Hepatocyte (in vitro differentiated cells): ENCODE measurements around the gene ADIRF. TPM values are rescaled to one million over a fixed set of nuclear protein-coding genes. Genes with fewer than 3 reads are reported as not detected.

Experiments used
- DNase-seq: peaks from one replicate; pipeline ENCODE4 v3.0.0-alpha.2; 2016; ENCODE audit warnings: low spot score
- H2AFZ ChIP-seq: fragments of 200-600 bp; sonication (generic); 2 replicates; pipeline ENCODE4 v1.6.0; 2016; ENCODE audit warnings: antibody characterized with exemption, mild to moderate bottlenecking
- H3K27ac ChIP-seq: fragments of 200-600 bp; sonication (generic); 2 replicates; pipeline ENCODE4 v1.5.1; 2016; ENCODE audit warnings: mild to moderate bottlenecking
- H3K27me3 ChIP-seq: fragments of 200-600 bp; sonication (generic); 2 replicates; pipeline ENCODE4 v1.6.1; 2016
- H3K36me3 ChIP-seq: fragments of 200-600 bp; sonication (generic); replicated peaks from 2 replicates; pipeline ENCODE4 v1.5.1; 2016; ENCODE audit warnings: low read depth; ENCODE audit not compliant: insufficient read depth
- H3K4me1 ChIP-seq: fragments of 200-600 bp; sonication (generic); 2 replicates; pipeline ENCODE4 v1.5.1; 2016; ENCODE audit warnings: mild to moderate bottlenecking, moderate library complexity; ENCODE audit not compliant: insufficient read depth
- H3K4me2 ChIP-seq: fragments of 200-600 bp; sonication (generic); 2 replicates; pipeline ENCODE4 v1.6.0; 2016
- H3K4me3 ChIP-seq: fragments of 200-600 bp; sonication (generic); 2 replicates; pipeline ENCODE4 v1.5.1; 2016; ENCODE audit warnings: mild to moderate bottlenecking
- H3K79me2 ChIP-seq: fragments of 200-600 bp; sonication (generic); 2 replicates; pipeline ENCODE4 v1.6.0; 2017; ENCODE audit warnings: mild to moderate bottlenecking
- H3K9me2 ChIP-seq: fragments of 200-600 bp; sonication (generic); replicated peaks from 2 replicates; pipeline ENCODE4 v1.6.0; 2017; ENCODE audit warnings: mild to moderate bottlenecking; ENCODE audit not compliant: insufficient read depth
- H3K9me3 ChIP-seq: fragments of 200-600 bp; sonication (generic); 2 replicates; pipeline ENCODE4 v1.5.1; 2016; ENCODE audit warnings: low read depth, mild to moderate bottlenecking
- H4K20me1 ChIP-seq: fragments of 200-600 bp; sonication (generic); 2 replicates; pipeline ENCODE4 v1.6.0; 2016; ENCODE audit warnings: mild to moderate bottlenecking; ENCODE audit not compliant: insufficient read depth, poor library complexity, severe bottlenecking
- CTCF ChIP-seq: fragments of 200-600 bp; sonication (generic); IDR thresholded peaks from 2 replicates; pipeline ENCODE4 v1.5.1; 2016; ENCODE audit warnings: antibody characterized with exemption, mild to moderate bottlenecking; ENCODE audit not compliant: poor library complexity
- EZH2 ChIP-seq: fragments of 200-600 bp; sonication (generic); IDR thresholded peaks from 2 replicates; pipeline ENCODE4 v1.6.1; 2016; ENCODE audit warnings: antibody characterized with exemption, mild to moderate bottlenecking, borderline replicate concordance
- EZH2phosphoT487 ChIP-seq: fragments of 200-600 bp; sonication (generic); IDR thresholded peaks from one replicate; pipeline ENCODE4 v1.6.1; 2018; ENCODE audit warnings: antibody characterized with exemption, mild to moderate bottlenecking, low read depth, moderate library complexity; ENCODE audit not compliant: unreplicated experiment, severe bottlenecking
- WGBS: methylation state at CpG from one replicate; pipeline ENCODE4 v1.1.6; 2016; ENCODE audit warnings: low lambda C conversion rate; ENCODE audit errors: missing lambda C conversion rate; 5-methylcytosine and 5-hydroxymethylcytosine counted together
- polyA plus RNA-seq: library from polyadenylated mRNA; unstranded; fragments of >200 nt; fragmentation: Nextera tagmentation; extraction: Ambion mirVana; gene quantifications from 2 replicates; pipeline ENCODE4 v1.2.1, GENCODE V29; 2016
- total RNA-seq: library from RNA; depleted of rRNA; stranded (reverse); fragments of >200 nt; gene quantifications from 2 replicates; pipeline ENCODE4 v1.2.3, GENCODE V29; 2014

The ADIRF gene
- total and polyA plus RNA-seq, 2 experiments from 2014 or later: not detected

DNA sequence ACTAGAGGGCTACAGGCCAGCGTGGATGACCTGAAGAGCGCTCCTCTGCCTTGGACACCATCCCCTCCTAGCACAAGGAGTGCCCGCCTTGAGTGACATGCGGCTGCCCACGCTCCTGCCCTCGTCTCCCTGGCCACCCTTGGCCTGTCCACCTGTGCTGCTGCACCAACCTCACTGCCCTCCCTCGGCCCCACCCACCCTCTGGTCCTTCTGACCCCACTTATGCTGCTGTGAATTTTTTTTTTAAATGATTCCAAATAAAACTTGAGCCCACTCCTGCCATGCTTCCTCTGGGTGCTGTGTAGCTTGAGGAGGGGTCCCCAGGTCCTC, 5.3 kb upstream of the ADIRF start:
- no peaks in the 10 kb centered on the region for H3K9me3 ChIP-seq
- H3K4me1 ChIP-seq: peaks cover 21% of the 10 kb centered on the region
- H3K79me2 ChIP-seq: no peaks in the 10 kb centered on the region
- no peaks in the 10 kb centered on the region for H3K36me3 ChIP-seq
- TF ChIP-seq EZH2 (no peak), CTCF (no peak), EZH2phosphoT487 (no peak)
- no peak overlapping the region for H3K4me3 ChIP-seq
- H3K27me3 ChIP-seq: no peaks in the 10 kb centered on the region
- no peaks in the 10 kb centered on the region for H3K9me2 ChIP-seq
- no peak overlapping the region for H2AFZ ChIP-seq
- 95% methylated on average over 2 of the region's 7 CpGs for WGBS
- DNase-seq: no peak
- H4K20me1 ChIP-seq: no peaks in the 10 kb centered on the region
- H3K4me2 ChIP-seq: no peak overlapping the region
- no peak overlapping the region for H3K27ac ChIP-seq

- no peaks in the 10 kb centered on the region for H3K79me2 ChIP-seq
- H3K36me3 ChIP-seq: no peaks in the 10 kb centered on the region
- TF ChIP-seq EZH2: no peak
- no peak for TF ChIP-seq CTCF
- TF ChIP-seq EZH2phosphoT487: no peak
- H3K4me2 ChIP-seq: no peak overlapping the region
- no peak overlapping the region for H2AFZ ChIP-seq
- no peak for DNase-seq
- H3K4me1 ChIP-seq: peaks cover 19% of the 10 kb centered on the region
- no peaks in the 10 kb centered on the region for H3K9me3 ChIP-seq
- 96% methylated on average over 12 of the region's 12 CpGs for WGBS
- H3K9me2 ChIP-seq: no peaks in the 10 kb centered on the region
- no peaks in the 10 kb centered on the region for H3K27me3 ChIP-seq
- no peak overlapping the region for H3K27ac ChIP-seq
- no peaks in the 10 kb centered on the region for H4K20me1 ChIP-seq
- H3K4me3 ChIP-seq: no peak overlapping the region
These were observed 4.9 kb upstream of the ADIRF start for GRCh38 chr10:86963341-86963919.

- Histone ChIP-seq H3K9me2 (no peaks in the 10 kb centered on the region), H3K4me3 (no peak overlapping the region), H3K4me2 (no peak overlapping the region), H3K27ac (no peak overlapping the region), H2AFZ (no peak overlapping the region), H3K4me1 (peaks cover 10% of the 10 kb centered on the region), H3K79me2 (no peaks in the 10 kb centered on the region), H3K9me3 (no peaks in the 10 kb centered on the region), H3K27me3 (no peaks in the 10 kb centered on the region), H4K20me1 (no peaks in the 10 kb centered on the region), H3K36me3 (no peaks in the 10 kb centered on the region)
- peak; percentile 5 for DNase-seq
- 91% methylated on average over 13 of the region's 13 CpGs for WGBS
- no peak for TF ChIP-seq EZH2phosphoT487
- TF ChIP-seq CTCF: no peak
- no peak for TF ChIP-seq EZH2
These were observed 4.0 kb upstream of the ADIRF start for GRCh38 chr10:86964061-86964846.
